Measurements from ENCODE around the gene CDH1. TPM values are rescaled to one million over a fixed set of nuclear protein-coding genes. Genes with fewer than 3 reads are reported as not detected.
"Not testable (repeated sequence)": the region's sequence is repeated elsewhere in the genome, so short reads cannot be mapped to it uniquely, and the experiment has no call there.

CDH1 gene
- total RNA-seq, 1 donor from 2014 or later = 3.1 TPM

DNA sequence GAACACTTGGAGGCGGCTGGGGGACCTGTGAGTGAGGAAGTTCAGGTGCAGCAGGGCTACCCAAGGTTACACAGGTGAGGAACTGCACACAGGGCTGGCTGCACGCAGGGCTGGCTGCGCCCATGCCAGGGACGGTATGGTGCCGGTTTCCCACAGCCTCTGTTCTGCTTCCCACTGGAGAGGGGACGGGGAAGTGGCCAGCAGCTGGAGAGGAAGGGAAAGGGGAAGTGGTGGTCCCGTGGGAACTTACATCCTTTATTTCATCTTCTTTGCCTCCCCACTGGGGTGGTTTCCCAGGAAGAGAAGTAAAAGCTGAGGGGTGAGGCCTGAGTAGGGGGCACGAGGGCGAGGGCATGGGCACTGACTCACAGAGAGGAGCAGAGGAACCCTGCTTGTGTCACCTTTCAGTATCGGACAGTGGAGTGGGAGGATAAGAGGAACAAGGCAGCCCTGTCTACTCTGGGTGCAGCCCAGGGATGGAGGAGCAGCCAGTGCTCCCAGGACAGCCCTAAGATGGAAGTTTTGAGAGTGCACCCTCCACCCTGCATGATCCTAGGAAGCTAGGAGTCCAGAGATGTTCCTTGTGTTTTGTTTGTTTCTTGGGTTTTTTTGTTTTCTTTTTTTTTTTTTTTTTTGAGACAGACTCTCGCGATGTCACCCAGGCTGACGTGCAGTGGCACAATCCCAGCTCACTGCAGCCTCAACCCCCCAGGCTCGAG is 25.5 kb upstream of the CDH1 start:
- Mint-ChIP-seq H3K9me3 (ENCODE audit: unreplicated experiment) (no peaks in the 10 kb centered on the region), H3K4me3 (ENCODE audit: unreplicated experiment) (no peak overlapping the region), H3K27me3 (ENCODE audit: unreplicated experiment) (peaks cover 11% of the 10 kb centered on the region), H3K4me1 (ENCODE audit: unreplicated experiment) (peaks cover 7% of the 10 kb centered on the region), H3K36me3 (ENCODE audit: low read depth, unreplicated experiment) (no peaks in the 10 kb centered on the region), H3K27ac (ENCODE audit: unreplicated experiment) (no peak overlapping the region)
- DNase-seq (ENCODE audit: low spot score) = peak; percentile 16
- TF ChIP-seq, protein P1, sequence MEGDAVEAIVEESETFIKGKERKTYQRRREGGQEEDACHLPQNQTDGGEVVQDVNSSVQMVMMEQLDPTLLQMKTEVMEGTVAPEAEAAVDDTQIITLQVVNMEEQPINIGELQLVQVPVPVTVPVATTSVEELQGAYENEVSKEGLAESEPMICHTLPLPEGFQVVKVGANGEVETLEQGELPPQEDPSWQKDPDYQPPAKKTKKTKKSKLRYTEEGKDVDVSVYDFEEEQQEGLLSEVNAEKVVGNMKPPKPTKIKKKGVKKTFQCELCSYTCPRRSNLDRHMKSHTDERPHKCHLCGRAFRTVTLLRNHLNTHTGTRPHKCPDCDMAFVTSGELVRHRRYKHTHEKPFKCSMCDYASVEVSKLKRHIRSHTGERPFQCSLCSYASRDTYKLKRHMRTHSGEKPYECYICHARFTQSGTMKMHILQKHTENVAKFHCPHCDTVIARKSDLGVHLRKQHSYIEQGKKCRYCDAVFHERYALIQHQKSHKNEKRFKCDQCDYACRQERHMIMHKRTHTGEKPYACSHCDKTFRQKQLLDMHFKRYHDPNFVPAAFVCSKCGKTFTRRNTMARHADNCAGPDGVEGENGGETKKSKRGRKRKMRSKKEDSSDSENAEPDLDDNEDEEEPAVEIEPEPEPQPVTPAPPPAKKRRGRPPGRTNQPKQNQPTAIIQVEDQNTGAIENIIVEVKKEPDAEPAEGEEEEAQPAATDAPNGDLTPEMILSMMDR (IDR thresholded peaks at IDR 0.05; ENCODE audit: unreplicated experiment) = no peak

DNA sequence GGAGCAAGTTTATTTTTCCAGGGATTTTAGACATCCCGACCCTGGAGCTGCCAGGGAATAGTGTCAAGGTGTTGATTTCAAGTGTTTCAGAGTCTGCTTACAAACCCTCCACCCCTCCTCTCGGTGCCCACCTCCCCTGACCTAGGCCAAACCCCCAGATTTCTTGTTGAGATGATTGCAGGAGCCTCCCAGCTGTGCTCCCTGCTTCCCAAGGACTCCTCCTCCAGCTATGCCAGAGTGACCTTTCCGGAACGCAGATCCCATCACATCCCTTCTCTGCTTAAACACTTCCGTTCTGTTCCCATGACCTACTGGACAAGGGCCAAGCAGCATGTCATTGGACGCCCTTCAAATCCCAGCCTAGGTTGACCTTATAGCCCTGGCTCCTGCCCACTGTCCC is 23.7 kb upstream of the CDH1 start:
- H3K36me3 Mint-ChIP-seq (ENCODE audit: low read depth, unreplicated experiment) = no peaks in the 10 kb centered on the region
- no peaks in the 10 kb centered on the region for H3K9me3 Mint-ChIP-seq (ENCODE audit: unreplicated experiment)
- peaks cover 7% of the 10 kb centered on the region for H3K4me1 Mint-ChIP-seq (ENCODE audit: unreplicated experiment)
- H3K27me3 Mint-ChIP-seq (ENCODE audit: unreplicated experiment) = peaks cover 11% of the 10 kb centered on the region
- no peak overlapping the region for H3K4me3 Mint-ChIP-seq (ENCODE audit: unreplicated experiment)
- DNase-seq (ENCODE audit: low spot score) = no peak
- TF ChIP-seq, protein P1 (IDR thresholded peaks at IDR 0.05; ENCODE audit: unreplicated experiment) = no peak
- H3K27ac Mint-ChIP-seq (ENCODE audit: unreplicated experiment) = no peak overlapping the region

DNA sequence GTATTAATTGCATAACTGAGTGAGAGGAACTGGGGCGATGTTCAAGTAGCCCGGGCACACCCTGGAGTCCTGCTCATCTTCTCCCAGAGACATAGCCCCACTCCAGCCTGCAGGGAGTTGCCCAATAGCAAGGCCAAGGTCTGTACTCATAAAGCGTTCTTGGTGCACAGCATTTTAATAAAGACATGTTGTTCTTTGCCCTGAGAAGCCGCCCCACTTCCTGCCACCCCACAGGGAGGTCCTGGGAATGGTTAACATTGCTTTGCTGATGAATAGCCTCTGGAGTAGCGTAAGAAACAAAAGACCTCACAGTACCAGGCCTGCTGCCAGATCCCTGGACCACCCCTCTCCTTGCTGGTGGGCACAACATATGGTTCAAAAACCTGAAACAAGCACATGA is 21.6 kb upstream of the CDH1 start:
- H3K4me3 Mint-ChIP-seq (ENCODE audit: unreplicated experiment) = no peak overlapping the region
- peaks cover 7% of the 10 kb centered on the region for H3K4me1 Mint-ChIP-seq (ENCODE audit: unreplicated experiment)
- TF ChIP-seq, protein P1 (IDR thresholded peaks at IDR 0.05; ENCODE audit: unreplicated experiment) = no peak
- peaks cover 6% of the 10 kb centered on the region for H3K27me3 Mint-ChIP-seq (ENCODE audit: unreplicated experiment)
- no peaks in the 10 kb centered on the region for H3K36me3 Mint-ChIP-seq (ENCODE audit: low read depth, unreplicated experiment)
- no peak for DNase-seq (ENCODE audit: low spot score)
- H3K27ac Mint-ChIP-seq (ENCODE audit: unreplicated experiment) = no peak overlapping the region
- no peaks in the 10 kb centered on the region for H3K9me3 Mint-ChIP-seq (ENCODE audit: unreplicated experiment)

DNA sequence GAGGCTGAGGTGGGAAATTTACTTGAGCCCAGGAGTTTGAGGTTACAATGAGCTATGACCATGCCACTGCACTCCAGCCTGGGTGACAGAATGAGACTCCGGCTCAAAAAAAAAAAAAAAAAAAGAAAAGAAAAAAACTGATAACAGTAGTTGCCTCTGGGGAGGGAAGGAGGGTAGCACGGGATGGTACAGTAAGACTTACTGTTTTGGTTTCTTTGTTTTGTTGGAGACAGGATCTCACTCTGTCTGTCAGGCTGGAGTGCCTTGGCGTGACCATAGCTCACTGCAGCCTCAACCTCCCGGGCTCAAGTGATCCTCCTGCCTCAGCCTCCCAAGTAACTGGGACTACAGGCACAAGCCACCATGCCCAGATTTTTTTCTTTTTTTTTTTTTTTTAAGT is 20.6 kb upstream of the CDH1 start:
- not testable (repeated sequence) for H3K27me3 Mint-ChIP-seq (ENCODE audit: unreplicated experiment); H3K4me1 Mint-ChIP-seq (ENCODE audit: unreplicated experiment); DNase-seq (ENCODE audit: low spot score); H3K9me3 Mint-ChIP-seq (ENCODE audit: unreplicated experiment); H3K27ac Mint-ChIP-seq (ENCODE audit: unreplicated experiment); H3K36me3 Mint-ChIP-seq (ENCODE audit: low read depth, unreplicated experiment); H3K4me3 Mint-ChIP-seq (ENCODE audit: unreplicated experiment)

DNA sequence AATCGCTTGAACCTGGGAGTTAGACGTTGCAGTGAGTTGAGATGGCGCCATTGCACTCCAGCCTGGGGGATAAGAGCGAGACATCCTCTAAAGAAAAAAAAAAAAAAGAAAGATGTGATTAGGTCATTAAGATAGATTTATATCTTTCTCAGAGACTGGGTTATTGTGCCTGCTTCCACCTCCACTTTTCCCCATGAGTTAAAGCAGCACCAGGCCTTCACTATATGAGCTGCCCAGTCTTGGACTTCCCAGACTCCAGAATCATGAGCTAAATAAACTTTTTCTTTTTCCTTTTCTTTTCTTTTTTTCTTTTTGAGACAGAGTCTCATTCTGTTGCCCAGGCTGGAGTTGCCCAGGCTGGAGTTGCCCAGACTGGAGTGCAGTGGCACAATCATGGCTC is 19.4 kb upstream of the CDH1 start:
- H3K4me1 Mint-ChIP-seq (ENCODE audit: unreplicated experiment) = no peaks in the 10 kb centered on the region
- no peak overlapping the region for H3K27ac Mint-ChIP-seq (ENCODE audit: unreplicated experiment)
- H3K4me3 Mint-ChIP-seq (ENCODE audit: unreplicated experiment) = no peak overlapping the region
- H3K27me3 Mint-ChIP-seq (ENCODE audit: unreplicated experiment) = peaks cover 6% of the 10 kb centered on the region
- DNase-seq (ENCODE audit: low spot score) = no peak
- H3K36me3 Mint-ChIP-seq (ENCODE audit: low read depth, unreplicated experiment) = no peaks in the 10 kb centered on the region
- TF ChIP-seq, protein P1 (IDR thresholded peaks at IDR 0.05; ENCODE audit: unreplicated experiment) = no peak
- no peaks in the 10 kb centered on the region for H3K9me3 Mint-ChIP-seq (ENCODE audit: unreplicated experiment)

Data from endothelial cell (in vitro differentiated cells).